HepG2 (cell line): ENCODE results near the gene ZNF91. TPM values are rescaled to one million over a fixed set of nuclear protein-coding genes. Genes with fewer than 3 reads are reported as not detected.

Source experiments
- ATAC-seq: fragments of 200-7000 bp; cut with Tn5 transposase; 3 replicates; pipeline ENCODE4 v1.9.1; 2020; ENCODE audit warnings: mild to moderate bottlenecking, moderate library complexity
- BruUV-seq: library from RNA; stranded (reverse); fragments of 400-500 nt; replicated peaks from 2 replicates; lab custom pipeline; 2021; lab: Mats Ljungman, UMichigan
- CTCF ChIA-PET: fragments of 300-600 bp; formaldehyde crosslinking; extraction: SDS; loops from one replicate; lab custom pipeline; 2021; ENCODE audit warnings: low total read pairs, inconsistent platforms, low intra/inter-chr PET ratio; lab: Yijun Ruan, JAX
- POLR2A ChIA-PET: fragments of 350-600 bp; sonication (Branson Sonifier 250); formaldehyde crosslinking; loops from one replicate; lab custom pipeline; 2020; ENCODE audit warnings: antibody characterized with exemption, inconsistent platforms; lab: Yijun Ruan, JAX
- DNase-seq: peaks from one replicate; pipeline ENCODE4 v3.0.0-alpha.2; 2015; ENCODE audit warnings: low spot score
- FAIRE-seq: peaks from 3 replicates; lab custom pipeline; 2011; peaks lifted over from hg19 to GRCh38; lab: Jason Lieb, UNC
- H2AFZ ChIP-seq: one replicate; pipeline ENCODE4 v1.6.1; 2011; ENCODE audit warnings: low read length, inconsistent platforms
- H3K27ac ChIP-seq: fragments of 300-600 bp; 3 replicates; pipeline ENCODE4 v1.8.0; 2011; ENCODE audit warnings: mixed run types, mild to moderate bottlenecking, mixed read lengths, low read length, inconsistent platforms; ENCODE audit not compliant: insufficient read depth; ENCODE audit errors: extremely low read length
- H3K27me3 ChIP-seq, 2 experiments: fragments of 200-600 bp in 1 of 2; 2 replicates in 1 of 2; 3 replicates in 1 of 2; pipeline versions ENCODE4 v1.6.0 to v1.8.0; 2011; ENCODE audit warnings: low read length in 2 of 2, mild to moderate bottlenecking in 2 of 2, moderate library complexity in 2 of 2, inconsistent platforms in 1 of 2; ENCODE audit not compliant: insufficient read depth in 2 of 2, control insufficient read depth in 1 of 2
- H3K36me3 ChIP-seq, 2 experiments: fragments of 200-600 bp in 1 of 2; replicated peaks in 1 of 2; 2 replicates in 1 of 2; 3 replicates in 1 of 2; pipeline versions ENCODE4 v1.5.1 to v1.8.0; 2011; ENCODE audit warnings: low read length in 2 of 2, inconsistent platforms in 1 of 2; ENCODE audit not compliant: insufficient read depth in 2 of 2, control insufficient read depth in 1 of 2
- H3K4me1 ChIP-seq: 2 replicates; pipeline ENCODE4 v1.5.1; 2012; ENCODE audit warnings: low read length, inconsistent platforms; ENCODE audit not compliant: insufficient read depth
- H3K4me2 ChIP-seq: 2 replicates; pipeline ENCODE4 v1.6.0; 2011; ENCODE audit warnings: low read depth, low read length, inconsistent platforms
- H3K4me3 ChIP-seq, 3 experiments: fragments of 200-600 bp in 1 of 3; sonication (generic), shearing (Covaris generic) in 1 of 3; replicated peaks in 1 of 3; 2 replicates each; pipeline ENCODE4 v1.5.1; 2011 to 2016; ENCODE audit warnings: low read length in 3 of 3, inconsistent platforms in 2 of 3, low read depth in 2 of 3, mild to moderate bottlenecking in 2 of 3, control low read depth in 1 of 3, mixed read lengths in 1 of 3; ENCODE audit not compliant: insufficient read depth in 1 of 3
- H3K79me2 ChIP-seq: one replicate; pipeline ENCODE4 v1.6.1; 2011; ENCODE audit warnings: low read length, inconsistent platforms; ENCODE audit not compliant: insufficient read depth
- H3K9ac ChIP-seq: 2 replicates; pipeline ENCODE4 v1.6.0; 2011; ENCODE audit warnings: mild to moderate bottlenecking, low read depth, low read length, inconsistent platforms; ENCODE audit not compliant: insufficient read depth
- H3K9me3 ChIP-seq: 2 replicates; pipeline ENCODE4 v1.5.1; 2012; ENCODE audit warnings: mild to moderate bottlenecking, low read length
- H4K20me1 ChIP-seq: 2 replicates; pipeline ENCODE4 v1.6.0; 2011; ENCODE audit warnings: inconsistent platforms, mild to moderate bottlenecking, low read length, moderate library complexity; ENCODE audit not compliant: insufficient read depth
- AGO1 ChIP-seq: fragments of 200-400 bp; formaldehyde crosslinking; IDR thresholded peaks from 2 replicates; pipeline ENCODE4 v1.6.1; 2017; ENCODE audit warnings: mild to moderate bottlenecking, low read depth, low read length, moderate library complexity; ENCODE audit not compliant: poor library complexity, severe bottlenecking
- CAMTA2 ChIP-seq: sonication (generic); formaldehyde crosslinking; IDR thresholded peaks from 2 replicates; pipeline ENCODE4 v1.4.0; 2020; ENCODE audit warnings: mild to moderate bottlenecking, missing genetic modification reagents, borderline replicate concordance
- HIVEP1 ChIP-seq: sonication (generic); formaldehyde crosslinking; IDR thresholded peaks from 2 replicates; pipeline ENCODE4 v1.4.0; 2020; ENCODE audit warnings: mild to moderate bottlenecking, missing genetic modification reagents
- KDM3A ChIP-seq: IDR thresholded peaks from 2 replicates; pipeline ENCODE4 v1.6.1; 2018; ENCODE audit warnings: low read depth, missing compliant biosample characterization
- KLF16 ChIP-seq, 2 experiments: sonication (generic) in 1 of 2; formaldehyde crosslinking in 1 of 2; IDR thresholded peaks; 2 replicates each; pipeline versions ENCODE4 v1.6.1 to v1.8.0; 2016 to 2023; ENCODE audit warnings: missing genetic modification reagents in 2 of 2, missing compliant biosample characterization in 1 of 2
- MYC ChIP-seq: sonication (generic); formaldehyde crosslinking; IDR thresholded peaks from 2 replicates; pipeline ENCODE4 v1.9.0; 2021; ENCODE audit warnings: missing genetic modification reagents, borderline replicate concordance
- TAF15 ChIP-seq: fragments of 200-400 bp; formaldehyde crosslinking; IDR thresholded peaks from one replicate; pipeline ENCODE4 v1.6.1; 2018; ENCODE audit warnings: mild to moderate bottlenecking, low read depth, low read length; ENCODE audit not compliant: poor library complexity, severe bottlenecking
- TCF12 ChIP-seq, 2 experiments: fragments of 450-650 bp in 1 of 2; sonication (generic) in 1 of 2; formaldehyde crosslinking in 1 of 2; IDR thresholded peaks; 2 replicates each; pipeline versions ENCODE4 v1.6.1 to v1.8.0; 2017 to 2022; ENCODE audit warnings: antibody characterized with exemption in 1 of 2, mild to moderate bottlenecking in 1 of 2, missing genetic modification reagents in 1 of 2, moderate library complexity in 1 of 2
- ZKSCAN8 ChIP-seq: IDR thresholded peaks from 2 replicates; pipeline ENCODE4 v1.6.1; 2016; ENCODE audit warnings: borderline replicate concordance, missing genetic modification reagents, missing compliant biosample characterization
- ZNF367 ChIP-seq: sonication (generic); formaldehyde crosslinking; IDR thresholded peaks from 2 replicates; pipeline ENCODE4 v1.4.0; 2020; ENCODE audit warnings: missing genetic modification reagents, borderline replicate concordance
- ZNF562 ChIP-seq: sonication (generic); formaldehyde crosslinking; IDR thresholded peaks from 2 replicates; pipeline ENCODE4 v1.8.0; 2022; ENCODE audit warnings: missing genetic modification reagents, borderline replicate concordance
- WGBS: methylation state at CpG from one replicate; pipeline ENCODE4 v1.1.6; 2017; ENCODE audit warnings: low lambda C conversion rate; 5-methylcytosine and 5-hydroxymethylcytosine counted together
- in situ Hi-C: cut with HindIII; loops from 2 replicates; pipeline ENCODE4 v1.10.0; 2017; ENCODE audit warnings: low pct_unique_long_range_greater_than_20kb; ENCODE audit not compliant: extremely low pct_ligation_motif_present
- intact Hi-C: fragments of 100-400 bp; cut with micrococcal nuclease; formaldehyde crosslinking; loops from one replicate; pipeline ENCODE4 v1.10.0; 2022; ENCODE audit not compliant: unreplicated experiment
- polyA plus RNA-seq, 8 experiments: library from polyadenylated mRNA; depleted of rRNA in 3 of 8; stranded (reverse) in 7 of 8; unstranded in 1 of 8; fragments of >200 nt; fragmentation: Illumina TruSeq in 4 of 8; extraction: Trizol in 4 of 8; gene quantifications; 2 replicates each; pipeline versions ENCODE4 v1.2.1 to v1.2.3, GENCODE V29; 2011 to 2016; ENCODE audit warnings: low read depth in 4 of 8, missing spikeins in 1 of 8, mixed read lengths in 1 of 8; ENCODE audit not compliant: insufficient read depth in 1 of 8
- total RNA-seq, 5 experiments: library from RNA; depleted of rRNA; stranded (reverse); fragments of >200 nt; fragmentation: Illumina TruSeq; extraction: Trizol; gene quantifications; 2 replicates each; pipeline ENCODE4 v1.2.3, GENCODE V29; 2016; ENCODE audit warnings: low read depth in 1 of 5
- TF ChIP-seq, protein P1 (sequence below): sonication (generic); formaldehyde crosslinking; IDR thresholded peaks from 2 replicates; pipeline ENCODE4 v1.5.0; 2020; ENCODE audit warnings: missing genetic modification reagents
- TF ChIP-seq, protein P2 (sequence below): sonication (generic); formaldehyde crosslinking; IDR thresholded peaks from 2 replicates; pipeline ENCODE4 v1.5.1; 2020; ENCODE audit warnings: mild to moderate bottlenecking, missing genetic modification reagents, moderate library complexity
- TF ChIP-seq, protein P3 (sequence below): sonication (generic); formaldehyde crosslinking; IDR thresholded peaks from 2 replicates; pipeline ENCODE4 v1.5.1; 2020; ENCODE audit warnings: missing genetic modification reagents, mild to moderate bottlenecking, borderline replicate concordance
- TF ChIP-seq, protein P4 (sequence below): sonication (generic); formaldehyde crosslinking; IDR thresholded peaks from 2 replicates; pipeline ENCODE4 v1.4.0; 2020; ENCODE audit warnings: mild to moderate bottlenecking, missing genetic modification reagents
- TF ChIP-seq, protein P5 (sequence below): IDR thresholded peaks from 2 replicates; pipeline ENCODE4 v1.6.1; 2012; ENCODE audit warnings: inconsistent platforms

ZNF91 gene
- total and polyA plus RNA-seq, 2 of the 13 experiments (the other 11 are each of a cell fraction or from before 2014, with no cell fraction given): 19.4 to 21.5 TPM

DNA sequence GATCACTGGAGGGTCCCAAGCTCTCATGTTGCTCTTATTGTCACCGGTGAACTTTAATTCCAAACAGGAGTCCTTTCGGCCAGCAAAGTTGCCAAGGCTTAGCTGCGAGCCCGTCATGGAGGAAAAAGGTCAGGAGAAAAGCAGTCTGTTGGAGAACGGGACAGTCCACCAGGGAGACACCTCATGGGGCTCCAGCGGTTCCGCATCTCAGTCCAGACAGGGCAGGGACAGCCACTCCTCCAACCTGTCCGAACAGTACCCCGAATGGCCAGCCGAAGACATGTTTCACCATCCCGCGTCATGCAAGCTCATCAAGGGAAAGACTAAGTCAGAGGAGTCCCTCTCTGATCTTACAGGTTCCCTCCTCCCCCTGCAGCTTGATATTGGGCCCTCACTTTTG, 10.4 kb downstream of the ZNF91 start:
- Histone ChIP-seq H3K4me1 (no peaks in the 10 kb centered on the region), H3K9me3 (peaks cover 52% of the 10 kb centered on the region), H3K36me3 (peaks cover 10 to 35% of the 10 kb centered on the region in 2 experiments), H4K20me1 (no peaks in the 10 kb centered on the region), H3K27ac (no peak overlapping the region), H3K79me2 (peaks cover 80% of the 10 kb centered on the region), H2AFZ (no peak overlapping the region), H3K4me2 (no peak overlapping the region), H3K27me3 (no peaks in the 10 kb centered on the region), H3K4me3 (no peak overlapping the region), H3K9ac (no peak overlapping the region)
- ChIA-PET CTCF (no interaction called here), POLR2A (no interaction called here)
- in situ Hi-C loops (no loop called here), intact Hi-C loops (no loop called here)
- DNase-seq: no peak
- TF ChIP-seq ZNF367 (no peak), TAF15 (no peak), KLF16 (CRISPR knock-in tag; IDR thresholded peaks at IDR 0.05) (no peak), CAMTA2 (CRISPR knock-in tag) (no peak), KDM3A (no peak), ZKSCAN8 (CRISPR knock-in tag) (no peak), AGO1 (no peak), HIVEP1 (no peak), MYC (CRISPR knock-in tag) (no peak), TCF12 (IDR thresholded peaks at IDR 0.05) (no peak), TCF12 (CRISPR knock-in tag; IDR thresholded peaks at IDR 0.05) (no peak), ZNF562 (CRISPR knock-in tag) (no peak)
- TF ChIP-seq, protein P1, sequence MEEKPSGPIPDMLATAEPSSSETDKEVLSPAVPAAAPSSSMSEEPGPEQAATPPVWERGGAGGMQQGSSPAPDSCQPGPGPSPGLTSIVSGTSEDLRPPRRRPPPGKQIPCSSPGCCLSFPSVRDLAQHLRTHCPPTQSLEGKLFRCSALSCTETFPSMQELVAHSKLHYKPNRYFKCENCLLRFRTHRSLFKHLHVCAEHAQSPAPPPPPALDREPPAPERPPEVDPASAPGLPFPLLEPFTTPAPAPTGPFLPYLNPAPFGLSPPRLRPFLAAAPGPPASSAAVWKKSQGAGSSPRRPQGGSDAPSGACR (CRISPR knock-in tag): no peak
- TF ChIP-seq, protein P2, sequence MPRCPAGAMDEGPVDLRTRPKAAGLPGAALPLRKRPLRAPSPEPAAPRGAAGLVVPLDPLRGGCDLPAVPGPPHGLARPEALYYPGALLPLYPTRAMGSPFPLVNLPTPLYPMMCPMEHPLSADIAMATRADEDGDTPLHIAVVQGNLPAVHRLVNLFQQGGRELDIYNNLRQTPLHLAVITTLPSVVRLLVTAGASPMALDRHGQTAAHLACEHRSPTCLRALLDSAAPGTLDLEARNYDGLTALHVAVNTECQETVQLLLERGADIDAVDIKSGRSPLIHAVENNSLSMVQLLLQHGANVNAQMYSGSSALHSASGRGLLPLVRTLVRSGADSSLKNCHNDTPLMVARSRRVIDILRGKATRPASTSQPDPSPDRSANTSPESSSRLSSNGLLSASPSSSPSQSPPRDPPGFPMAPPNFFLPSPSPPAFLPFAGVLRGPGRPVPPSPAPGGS (CRISPR knock-in tag): no peak
- TF ChIP-seq, protein P3, sequence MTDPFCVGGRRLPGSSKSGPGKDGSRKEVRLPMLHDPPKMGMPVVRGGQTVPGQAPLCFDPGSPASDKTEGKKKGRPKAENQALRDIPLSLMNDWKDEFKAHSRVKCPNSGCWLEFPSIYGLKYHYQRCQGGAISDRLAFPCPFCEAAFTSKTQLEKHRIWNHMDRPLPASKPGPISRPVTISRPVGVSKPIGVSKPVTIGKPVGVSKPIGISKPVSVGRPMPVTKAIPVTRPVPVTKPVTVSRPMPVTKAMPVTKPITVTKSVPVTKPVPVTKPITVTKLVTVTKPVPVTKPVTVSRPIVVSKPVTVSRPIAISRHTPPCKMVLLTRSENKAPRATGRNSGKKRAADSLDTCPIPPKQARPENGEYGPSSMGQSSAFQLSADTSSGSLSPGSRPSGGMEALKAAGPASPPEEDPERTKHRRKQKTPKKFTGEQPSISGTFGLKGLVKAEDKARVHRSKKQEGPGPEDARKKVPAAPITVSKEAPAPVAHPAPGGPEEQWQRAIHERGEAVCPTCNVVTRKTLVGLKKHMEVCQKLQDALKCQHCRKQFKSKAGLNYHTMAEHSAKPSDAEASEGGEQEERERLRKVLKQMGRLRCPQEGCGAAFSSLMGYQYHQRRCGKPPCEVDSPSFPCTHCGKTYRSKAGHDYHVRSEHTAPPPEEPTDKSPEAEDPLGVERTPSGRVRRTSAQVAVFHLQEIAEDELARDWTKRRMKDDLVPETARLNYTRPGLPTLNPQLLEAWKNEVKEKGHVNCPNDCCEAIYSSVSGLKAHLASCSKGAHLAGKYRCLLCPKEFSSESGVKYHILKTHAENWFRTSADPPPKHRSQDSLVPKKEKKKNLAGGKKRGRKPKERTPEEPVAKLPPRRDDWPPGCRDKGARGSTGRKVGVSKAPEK (CRISPR knock-in tag): no peak
- TF ChIP-seq, protein P4, sequence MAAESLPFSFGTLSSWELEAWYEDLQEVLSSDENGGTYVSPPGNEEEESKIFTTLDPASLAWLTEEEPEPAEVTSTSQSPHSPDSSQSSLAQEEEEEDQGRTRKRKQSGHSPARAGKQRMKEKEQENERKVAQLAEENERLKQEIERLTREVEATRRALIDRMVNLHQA: no peak
- TF ChIP-seq, protein P5, sequence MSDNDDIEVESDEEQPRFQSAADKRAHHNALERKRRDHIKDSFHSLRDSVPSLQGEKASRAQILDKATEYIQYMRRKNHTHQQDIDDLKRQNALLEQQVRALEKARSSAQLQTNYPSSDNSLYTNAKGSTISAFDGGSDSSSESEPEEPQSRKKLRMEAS: no peak
- no TSS peak for BruUV-seq
- FAIRE-seq: no peak
- ATAC-seq: no peak
- WGBS: 98% methylated on average over 10 of the region's 12 CpGs
